Endothelial cell of umbilical vein (primary cell): ENCODE data around the gene B4GALT5. TPM values are rescaled to one million over a fixed set of nuclear protein-coding genes. Genes with fewer than 3 reads are reported as not detected.

Experiments used
- BruUV-seq: library from RNA; stranded (reverse); fragments of 400-500 nt; replicated peaks from 2 replicates; lab custom pipeline; 2021; lab: Mats Ljungman, UMichigan
- CTCF ChIA-PET: fragments of 300-600, 350-600 bp; sonication (Branson Sonifier 250); formaldehyde crosslinking; loops from one replicate; lab custom pipeline; 2021; ENCODE audit warnings: antibody characterized with exemption, inconsistent platforms; lab: Charles Lee
- POLR2A ChIA-PET: fragments of 300-600, 350-600 bp; sonication (Branson Sonifier 250); formaldehyde crosslinking; loops from one replicate; lab custom pipeline; 2021; ENCODE audit warnings: antibody characterized with exemption, inconsistent platforms; lab: Charles Lee
- DNase-seq: peaks from one replicate; pipeline ENCODE4 v3.0.0-alpha.2; 2011; ENCODE audit warnings: low read depth, low spot score
- FAIRE-seq: peaks from 2 replicates; lab custom pipeline; 2011; peaks lifted over from hg19 to GRCh38; lab: Jason Lieb, UNC
- H2AFZ ChIP-seq: 2 replicates; pipeline ENCODE4 v1.6.0; 2012; ENCODE audit warnings: low read depth, low read length, control low read depth, inconsistent platforms
- H3K27ac ChIP-seq: 2 replicates; pipeline ENCODE4 v1.5.1; 2011; ENCODE audit warnings: low read depth, mild to moderate bottlenecking, control low read depth, low read length, moderate library complexity; ENCODE audit not compliant: insufficient read depth
- H3K27me3 ChIP-seq, 2 experiments: 2 replicates each; pipeline versions ENCODE4 v1.6.0 to v1.6.1; 2011; ENCODE audit warnings: low read length in 2 of 2, mixed read lengths in 1 of 2; ENCODE audit not compliant: control insufficient read depth in 2 of 2, insufficient read depth in 2 of 2
- H3K36me3 ChIP-seq, 2 experiments: 2 replicates in 1 of 2; 3 replicates in 1 of 2; pipeline ENCODE4 v1.5.1; 2011; ENCODE audit warnings: low read length in 2 of 2, mild to moderate bottlenecking in 1 of 2, moderate library complexity in 1 of 2; ENCODE audit not compliant: control insufficient read depth in 2 of 2, insufficient read depth in 2 of 2; ENCODE audit errors: extremely low read depth in 1 of 2
- H3K4me1 ChIP-seq: 3 replicates; pipeline ENCODE4 v1.5.1; 2011; ENCODE audit warnings: mild to moderate bottlenecking, low read length; ENCODE audit not compliant: control insufficient read depth, insufficient read depth; ENCODE audit errors: extremely low read depth
- H3K4me2 ChIP-seq: 2 replicates; pipeline ENCODE4 v1.6.1; 2011; ENCODE audit warnings: low read length, control low read depth, mixed read lengths; ENCODE audit not compliant: insufficient read depth
- H3K4me3 ChIP-seq, 3 experiments: fragments of 200-600 bp in 1 of 3; sonication (generic), shearing (Covaris generic) in 1 of 3; replicated peaks in 1 of 3; 2 replicates each; pipeline ENCODE4 v1.5.1; 2011 to 2016; ENCODE audit warnings: control low read depth in 3 of 3, low read length in 3 of 3, mild to moderate bottlenecking in 2 of 3, inconsistent platforms in 1 of 3, low read depth in 1 of 3, moderate library complexity in 1 of 3; ENCODE audit not compliant: insufficient read depth in 1 of 3
- H3K79me2 ChIP-seq: 2 replicates; pipeline ENCODE4 v1.6.0; 2012; ENCODE audit warnings: low read length, inconsistent platforms; ENCODE audit not compliant: control insufficient read depth, insufficient read depth
- H3K9ac ChIP-seq: replicated peaks from 2 replicates; pipeline ENCODE3; 2011; ENCODE audit warnings: low read length, control low read depth; ENCODE audit not compliant: insufficient read depth; ENCODE audit errors: extremely low read depth
- H3K9me1 ChIP-seq: replicated peaks from 3 replicates; pipeline ENCODE4 v1.6.0; 2011; ENCODE audit warnings: mild to moderate bottlenecking, low read length; ENCODE audit not compliant: control insufficient read depth, insufficient read depth; ENCODE audit errors: extremely low read depth
- H3K9me3 ChIP-seq: replicated peaks from 2 replicates; pipeline ENCODE4 v1.5.1; 2012; ENCODE audit warnings: low read length, inconsistent platforms; ENCODE audit not compliant: control insufficient read depth, insufficient read depth
- H4K20me1 ChIP-seq: replicated peaks from 2 replicates; pipeline ENCODE3; 2011; ENCODE audit warnings: mild to moderate bottlenecking, low read length; ENCODE audit not compliant: control insufficient read depth, insufficient read depth; ENCODE audit errors: extremely low read depth
- EZH2 ChIP-seq: IDR thresholded peaks from 2 replicates; pipeline ENCODE4 v1.6.1; 2012; ENCODE audit warnings: borderline replicate concordance, low read depth, mild to moderate bottlenecking, moderate library complexity, low read length, inconsistent platforms; ENCODE audit not compliant: severe bottlenecking
- FOS ChIP-seq: IDR thresholded peaks from 2 replicates; pipeline ENCODE4 v1.6.1; 2011; ENCODE audit warnings: mild to moderate bottlenecking, low read length, moderate library complexity, borderline replicate concordance; ENCODE audit not compliant: insufficient read depth
- GATA2 ChIP-seq: IDR thresholded peaks from 2 replicates; pipeline ENCODE4 v1.7.0; 2011; ENCODE audit warnings: low read depth, mild to moderate bottlenecking, moderate library complexity, mixed read lengths, low read length; ENCODE audit not compliant: insufficient read length, insufficient read depth
- JUN ChIP-seq: IDR thresholded peaks from 2 replicates; pipeline ENCODE4 v1.6.1; 2011; ENCODE audit warnings: borderline replicate concordance, low read depth; ENCODE audit not compliant: insufficient read length, insufficient read depth
- MYC ChIP-seq: IDR thresholded peaks from one replicate; pipeline ENCODE4 v1.6.1; 2011; ENCODE audit warnings: mild to moderate bottlenecking, low read depth, low read length
- POLR2A ChIP-seq: IDR thresholded peaks from 2 replicates; pipeline ENCODE4 v1.6.1; 2012; ENCODE audit warnings: low read depth, mild to moderate bottlenecking, control low read depth, low read length
- POLR2AphosphoS5 ChIP-seq: IDR thresholded peaks from 2 replicates; pipeline ENCODE4 v1.6.1; 2012; ENCODE audit warnings: low read depth, mild to moderate bottlenecking, control low read depth, low read length, moderate library complexity; ENCODE audit not compliant: insufficient read depth
- dilution Hi-C: fragments of 300-500 bp; cut with MboI; formaldehyde crosslinking; loops from one replicate; pipeline ENCODE4 v1.15.0; 2019; ENCODE audit warnings: low sequenced_read_pairs; ENCODE audit not compliant: extremely low pct_ligation_motif_present
- intact Hi-C: fragments of 100-400 bp; cut with micrococcal nuclease; formaldehyde crosslinking; loops from one replicate; pipeline ENCODE4 v1.10.0; 2022
- polyA plus RNA-seq, 4 experiments: library from polyadenylated mRNA; depleted of rRNA in 3 of 4; stranded (reverse) in 3 of 4; unstranded in 1 of 4; fragments of >200 nt; gene quantifications; 2 replicates each; pipeline versions ENCODE4 v1.2.1 to v1.2.3, GENCODE V29; 2011 to 2012; ENCODE audit warnings: missing spikeins in 1 of 4
- total RNA-seq: library from RNA; stranded (reverse); gene quantifications from 2 replicates; pipeline ENCODE4 v1.2.3, GENCODE V29; 2021
- TF ChIP-seq, protein P1 (sequence below): IDR thresholded peaks from 2 replicates; pipeline ENCODE4 v1.6.1; 2011; ENCODE audit not compliant: insufficient read depth, insufficient read length
- TF ChIP-seq, protein P2 (sequence below), 2 donors: IDR thresholded peaks; 1 replicate in 1 of 2; 2 replicates in 1 of 2; pipeline ENCODE4 v1.5.1; 2011; ENCODE audit warnings: low read length in 2 of 2, mild to moderate bottlenecking in 2 of 2, moderate library complexity in 2 of 2, control low read depth in 1 of 2, inconsistent platforms in 1 of 2, low read depth in 1 of 2; ENCODE audit not compliant: insufficient read depth in 1 of 2; ENCODE audit errors: extremely low read depth in 1 of 2

Gene B4GALT5
- total and polyA plus RNA-seq, 2 donors (not counting 3 experiments of a cell fraction or from before 2014, with no cell fraction given) = 54.4 to 70.1 TPM

DNA sequence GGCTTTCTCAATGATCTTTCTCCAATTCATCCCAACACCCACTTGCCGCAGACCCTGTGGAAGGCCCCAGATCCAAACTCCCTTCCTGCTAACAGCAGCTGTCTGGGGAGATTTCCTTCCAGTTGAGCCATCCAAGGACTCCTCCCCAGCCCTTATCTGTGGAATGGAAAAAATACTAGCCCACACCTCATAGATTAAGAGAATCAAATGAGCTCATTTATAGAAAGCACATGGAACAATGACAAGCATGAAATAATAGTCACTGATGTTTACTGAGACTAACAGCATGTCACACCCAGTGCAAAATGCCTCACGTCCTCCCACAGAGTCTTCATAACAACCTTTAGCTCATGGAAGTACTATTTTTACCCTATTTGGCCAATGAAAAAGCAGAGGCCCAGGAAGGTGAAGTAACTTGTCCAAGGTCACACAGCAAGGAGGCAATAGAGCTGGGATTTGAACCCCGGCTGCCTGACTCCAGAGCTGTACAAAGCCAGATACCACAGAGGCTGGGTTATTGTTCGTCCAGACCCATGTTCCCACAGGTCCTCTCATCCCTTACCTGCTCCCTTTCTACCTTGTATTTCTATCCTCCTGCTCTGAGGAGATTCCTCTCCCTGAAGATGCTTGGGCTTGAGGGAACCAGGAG is 122.3 kb downstream of the B4GALT5 start:
- Histone ChIP-seq H3K9ac (no peak overlapping the region), H3K4me3 (no peak overlapping the region), H3K9me3 (no peaks in the 10 kb centered on the region), H3K79me2 (no peaks in the 10 kb centered on the region), H4K20me1 (no peaks in the 10 kb centered on the region), H3K4me2 (no peak overlapping the region), H3K4me1 (peaks cover 21% of the 10 kb centered on the region), H3K27me3 (no peaks in the 10 kb centered on the region), H3K36me3 (no peaks in the 10 kb centered on the region), H3K27ac (no peak overlapping the region), H3K9me1 (no peaks in the 10 kb centered on the region), H2AFZ (no peak overlapping the region)
- TF ChIP-seq POLR2AphosphoS5 (no peak), POLR2A (no peak), MYC (no peak), GATA2 (no peak), JUN (no peak), FOS (no peak), EZH2 (no peak)
- TF ChIP-seq, protein P1, sequence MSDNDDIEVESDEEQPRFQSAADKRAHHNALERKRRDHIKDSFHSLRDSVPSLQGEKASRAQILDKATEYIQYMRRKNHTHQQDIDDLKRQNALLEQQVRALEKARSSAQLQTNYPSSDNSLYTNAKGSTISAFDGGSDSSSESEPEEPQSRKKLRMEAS = no peak
- TF ChIP-seq, protein P2, sequence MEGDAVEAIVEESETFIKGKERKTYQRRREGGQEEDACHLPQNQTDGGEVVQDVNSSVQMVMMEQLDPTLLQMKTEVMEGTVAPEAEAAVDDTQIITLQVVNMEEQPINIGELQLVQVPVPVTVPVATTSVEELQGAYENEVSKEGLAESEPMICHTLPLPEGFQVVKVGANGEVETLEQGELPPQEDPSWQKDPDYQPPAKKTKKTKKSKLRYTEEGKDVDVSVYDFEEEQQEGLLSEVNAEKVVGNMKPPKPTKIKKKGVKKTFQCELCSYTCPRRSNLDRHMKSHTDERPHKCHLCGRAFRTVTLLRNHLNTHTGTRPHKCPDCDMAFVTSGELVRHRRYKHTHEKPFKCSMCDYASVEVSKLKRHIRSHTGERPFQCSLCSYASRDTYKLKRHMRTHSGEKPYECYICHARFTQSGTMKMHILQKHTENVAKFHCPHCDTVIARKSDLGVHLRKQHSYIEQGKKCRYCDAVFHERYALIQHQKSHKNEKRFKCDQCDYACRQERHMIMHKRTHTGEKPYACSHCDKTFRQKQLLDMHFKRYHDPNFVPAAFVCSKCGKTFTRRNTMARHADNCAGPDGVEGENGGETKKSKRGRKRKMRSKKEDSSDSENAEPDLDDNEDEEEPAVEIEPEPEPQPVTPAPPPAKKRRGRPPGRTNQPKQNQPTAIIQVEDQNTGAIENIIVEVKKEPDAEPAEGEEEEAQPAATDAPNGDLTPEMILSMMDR (IDR thresholded peaks at IDR 0.05; ENCODE audit: extremely low read depth in 1 of 2, insufficient read depth in 1 of 2, low read depth in 1 of 2, low read length in 2 of 2) = no peak
- dilution Hi-C loops = no loop called here
- intact Hi-C loops = no loop called here
- no TSS peak for BruUV-seq
- ChIA-PET CTCF (interaction anchor here (1.0 to 1.4 kb wide), 3 partner anchors 13 to 49 kb away, joined by 5 to 6 read pairs (median 5); no protein-coding TSS in a partner anchor), POLR2A (no interaction called here)
- FAIRE-seq (no peak), DNase-seq (peak; percentile 46)
